Sigmoid colon (tissue), 7 donors: Measurements from ENCODE around the gene KLHL21. TPM values are rescaled to one million over a fixed set of nuclear protein-coding genes. Genes with fewer than 3 reads are reported as not detected.

Experiments used
- DNase-seq: peaks from one replicate; pipeline ENCODE4 v3.0.0-alpha.2; 2019
- H3K27ac ChIP-seq, 4 donors: fragments of 200-600 bp; sonication (generic); one replicate each; pipeline ENCODE4 v1.5.1; 2016 to 2019; ENCODE audit warnings: mild to moderate bottlenecking in 1 of 4
- H3K27me3 ChIP-seq, 3 donors: fragments of 200-600 bp; sonication (generic); one replicate each; pipeline ENCODE4 v1.5.1; 2019; ENCODE audit warnings: mild to moderate bottlenecking in 1 of 3
- H3K36me3 ChIP-seq, 4 donors: fragments of 200-600 bp; sonication (generic); one replicate each; pipeline ENCODE4 v1.5.1; 2016 to 2019
- H3K4me1 ChIP-seq, 4 donors: fragments of 200-600 bp; sonication (generic); one replicate each; pipeline ENCODE4 v1.5.1; 2017 to 2019
- H3K4me3 ChIP-seq, 4 donors: fragments of 200-600 bp; sonication (generic); one replicate each; pipeline ENCODE4 v1.5.1; 2017 to 2019; ENCODE audit warnings: mild to moderate bottlenecking in 2 of 4, moderate library complexity in 1 of 4
- H3K9me3 ChIP-seq, 4 donors: fragments of 200-600 bp in 3 of 4; sonication (generic) in 3 of 4; one replicate each; pipeline versions ENCODE4 v1.5.1 to v1.6.1; 2013 to 2019
- CTCF ChIP-seq, 4 experiments: fragments of 450-650 bp in 3 of 4; fragments of 200-600 bp in 1 of 4; IDR thresholded peaks; one replicate each; pipeline ENCODE4 v1.5.1; 2016 to 2019; ENCODE audit warnings: antibody characterized with exemption in 4 of 4, mild to moderate bottlenecking in 3 of 4, moderate library complexity in 2 of 4
- EP300 ChIP-seq, 4 donors: sonication (generic); formaldehyde crosslinking; IDR thresholded peaks; one replicate each; pipeline ENCODE4 v1.6.1; 2017; ENCODE audit warnings: antibody characterized with exemption in 4 of 4
- POLR2A ChIP-seq, 2 donors: fragments of 450-650 bp; IDR thresholded peaks; one replicate each; pipeline ENCODE4 v1.6.1; 2016; ENCODE audit warnings: antibody characterized with exemption in 2 of 2, mild to moderate bottlenecking in 2 of 2, moderate library complexity in 2 of 2
- POLR2AphosphoS5 ChIP-seq, 4 donors: sonication (generic); formaldehyde crosslinking; IDR thresholded peaks; one replicate each; pipeline ENCODE4 v1.6.1; 2017; ENCODE audit warnings: antibody characterized with exemption in 4 of 4
- WGBS, 2 donors: extraction: QIAGEN DNeasy Blood & Tissue Kit; methylation state at CpG; one replicate each; pipeline ENCODE4 v1.1.7; 2013; 5-methylcytosine and 5-hydroxymethylcytosine counted together
- intact Hi-C: fragments of 100-400 bp; cut with DNase I; formaldehyde crosslinking; loops from one replicate; pipeline ENCODE4 v1.15.1; 2023
- polyA plus RNA-seq, 3 donors: library from polyadenylated mRNA; stranded (reverse); fragments of 200-250 nt; gene quantifications; one replicate each; pipeline ENCODE4 v1.2.3, GENCODE V29; 2013
- total RNA-seq, 4 donors: library from RNA; depleted of rRNA; stranded (reverse); fragments of >200 nt; gene quantifications; one replicate each; pipeline ENCODE4 v1.1.0, GENCODE V29; 2016
- donor health status: healthy with polysubstance abuse.
- donor health status: Bipolar disorder and iron deficiency.
- donor health status: healthy.

KLHL21 gene
- total and polyA plus RNA-seq, 7 donors: 4.8 to 83.6 (median 54.0) TPM

GRCh38 chr1:6628971-6629479 lies 26.4 kb upstream of the KLHL21 start:
- WGBS, 2 donors: 91 to 97% methylated on average over 12 of the region's 12 CpGs
- no peak for DNase-seq
- TF ChIP-seq EP300 (IDR thresholded peaks at IDR 0.05): no peak
- no peak for TF ChIP-seq CTCF (IDR thresholded peaks at IDR 0.05)
- TF ChIP-seq POLR2AphosphoS5 (IDR thresholded peaks at IDR 0.05): no peak
- TF ChIP-seq POLR2A (IDR thresholded peaks at IDR 0.05): no peak
- H3K27ac ChIP-seq: no peak overlapping the region
- no peak overlapping the region for H3K4me3 ChIP-seq
- H3K36me3 ChIP-seq: peaks cover 12 to 63% (median 50%) of the 10 kb centered on the region in 4 donors
- H3K27me3 ChIP-seq: no peaks in the 10 kb centered on the region
- intact Hi-C loops: loop anchor here (5.0 to 10.0 kb wide), 2 partner anchors 47 to 234 kb away; partner anchors contain the start of gene ACOT7
- H3K4me1 ChIP-seq: peaks cover 0 to 37% (median 22%) of the 10 kb centered on the region in 4 donors
- H3K9me3 ChIP-seq: no peaks in the 10 kb centered on the region

GRCh38 chr1:6627841-6628545 lies 25.3 kb upstream of the KLHL21 start:
- H3K27me3 ChIP-seq: no peaks in the 10 kb centered on the region
- 90 to 95% methylated on average over 21 of the region's 21 CpGs for WGBS, 2 donors
- TF ChIP-seq CTCF (IDR thresholded peaks at IDR 0.05): no peak
- H3K27ac ChIP-seq: no peak overlapping the region
- H3K4me1 ChIP-seq: peaks cover 0 to 44% (median 28%) of the 10 kb centered on the region in 4 donors
- no peak for DNase-seq
- intact Hi-C loops: loop anchor here (2.0 to 10.0 kb wide), 3 partner anchors 46 to 233 kb away; partner anchors contain the start of genes ACOT7, NOL9 and TAS1R1
- H3K4me3 ChIP-seq: no peak overlapping the region
- H3K9me3 ChIP-seq: no peaks in the 10 kb centered on the region
- peaks cover 10 to 60% (median 40%) of the 10 kb centered on the region in 4 donors for H3K36me3 ChIP-seq

GRCh38 chr1:6627031-6627430 lies 24.4 kb upstream of the KLHL21 start:
- H3K27me3 ChIP-seq: no peaks in the 10 kb centered on the region
- H3K4me3 ChIP-seq: no peak overlapping the region
- WGBS, 2 donors: 91 to 96% methylated on average over 9 of the region's 9 CpGs
- no peaks in the 10 kb centered on the region for H3K9me3 ChIP-seq
- no peak for DNase-seq
- no peak for TF ChIP-seq POLR2A (IDR thresholded peaks at IDR 0.05)
- H3K4me1 ChIP-seq: peaks cover 0 to 48% (median 38%) of the 10 kb centered on the region in 4 donors
- intact Hi-C loops: loop anchor here (2.0 to 10.0 kb wide), 3 partner anchors 45 to 232 kb away; partner anchors contain the start of genes ACOT7, NOL9 and TAS1R1
- peak overlapping the region in 1 of 4 donors; percentile 92 for H3K27ac ChIP-seq
- peaks cover 5 to 60% (median 34%) of the 10 kb centered on the region in 4 donors for H3K36me3 ChIP-seq

GRCh38 chr1:6625584-6626149 lies 23.0 kb upstream of the KLHL21 start:
- no peaks in the 10 kb centered on the region for H3K27me3 ChIP-seq
- 2 to 7% methylated on average over 32 of the region's 32 CpGs for WGBS, 2 donors
- TF ChIP-seq CTCF (IDR thresholded peaks at IDR 0.05) (no peak), POLR2AphosphoS5 (IDR thresholded peaks at IDR 0.05) (peak in 1 of 4 donors; percentile 17)
- peak overlapping the region; percentile 88 to 94 (median 92) for H3K27ac ChIP-seq
- peaks cover 0 to 48% (median 40%) of the 10 kb centered on the region in 4 donors for H3K4me1 ChIP-seq
- intact Hi-C loops: loop anchor here (2.0 to 10.0 kb wide), 3 partner anchors 43 to 231 kb away; partner anchors contain the start of genes ACOT7, NOL9 and TAS1R1
- peak overlapping the region; percentile 63 to 78 (median 74) for H3K4me3 ChIP-seq
- peaks cover 12 to 60% (median 38%) of the 10 kb centered on the region in 4 donors for H3K36me3 ChIP-seq
- DNase-seq: peak; percentile 74
- H3K9me3 ChIP-seq: no peaks in the 10 kb centered on the region
